ENCODE measurements around the gene TENM4.
"Not testable (repeated sequence)": the region's sequence is repeated elsewhere in the genome, so short reads cannot be mapped to it uniquely, and the experiment has no call there.

Gene TENM4

DNA sequence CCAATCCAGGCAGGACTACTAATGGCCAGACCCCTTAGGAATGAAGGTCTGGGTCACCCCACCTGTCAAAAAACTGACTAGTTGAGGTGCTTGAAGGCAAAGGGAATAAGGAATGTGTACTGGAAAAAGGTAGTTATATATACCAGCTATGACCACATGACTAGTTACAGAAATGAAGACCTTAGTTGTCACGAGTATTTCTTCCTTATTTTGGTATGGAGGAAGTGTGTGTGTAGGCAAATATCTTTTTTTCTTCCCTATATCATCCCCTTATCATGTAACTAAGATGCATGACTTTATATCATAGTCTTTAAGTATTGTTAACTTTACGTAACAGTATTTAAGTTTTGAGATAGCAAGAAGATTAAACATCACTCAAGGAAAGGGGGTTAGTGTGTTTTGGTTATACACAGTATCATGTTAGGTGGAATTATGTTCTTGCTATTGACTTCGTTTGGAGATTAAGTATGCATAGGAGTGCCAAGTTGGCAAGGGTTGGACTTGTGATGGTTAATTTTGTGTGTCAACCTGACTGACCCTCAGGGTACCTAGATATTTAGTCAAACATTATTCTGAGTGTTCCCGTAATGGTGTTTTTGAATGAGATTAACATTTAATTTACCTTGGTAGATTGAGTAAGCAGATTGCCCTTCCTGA lies 828.0 kb downstream of the TENM4 start:
- TF ChIP-seq CSDC2 (CRISPR knock-in tag; IDR thresholded peaks at IDR 0.05) = no peak
- no peak for TF ChIP-seq OSR1 (CRISPR knock-in tag; IDR thresholded peaks at IDR 0.05)
- TF ChIP-seq ZFP3 (CRISPR knock-in tag; IDR thresholded peaks at IDR 0.05) = no peak
- no peak for TF ChIP-seq ZC3H10 (CRISPR knock-in tag; IDR thresholded peaks at IDR 0.05)
- TF ChIP-seq, protein P1, sequence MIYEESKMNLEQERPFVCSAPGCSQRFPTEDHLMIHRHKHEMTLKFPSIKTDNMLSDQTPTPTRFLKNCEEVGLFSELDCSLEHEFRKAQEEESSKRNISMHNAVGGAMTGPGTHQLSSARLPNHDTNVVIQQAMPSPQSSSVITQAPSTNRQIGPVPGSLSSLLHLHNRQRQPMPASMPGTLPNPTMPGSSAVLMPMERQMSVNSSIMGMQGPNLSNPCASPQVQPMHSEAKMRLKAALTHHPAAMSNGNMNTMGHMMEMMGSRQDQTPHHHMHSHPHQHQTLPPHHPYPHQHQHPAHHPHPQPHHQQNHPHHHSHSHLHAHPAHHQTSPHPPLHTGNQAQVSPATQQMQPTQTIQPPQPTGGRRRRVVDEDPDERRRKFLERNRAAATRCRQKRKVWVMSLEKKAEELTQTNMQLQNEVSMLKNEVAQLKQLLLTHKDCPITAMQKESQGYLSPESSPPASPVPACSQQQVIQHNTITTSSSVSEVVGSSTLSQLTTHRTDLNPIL (CRISPR knock-in tag; IDR thresholded peaks at IDR 0.05; ENCODE audit: low read depth) = no peak
- TF ChIP-seq, protein P2, sequence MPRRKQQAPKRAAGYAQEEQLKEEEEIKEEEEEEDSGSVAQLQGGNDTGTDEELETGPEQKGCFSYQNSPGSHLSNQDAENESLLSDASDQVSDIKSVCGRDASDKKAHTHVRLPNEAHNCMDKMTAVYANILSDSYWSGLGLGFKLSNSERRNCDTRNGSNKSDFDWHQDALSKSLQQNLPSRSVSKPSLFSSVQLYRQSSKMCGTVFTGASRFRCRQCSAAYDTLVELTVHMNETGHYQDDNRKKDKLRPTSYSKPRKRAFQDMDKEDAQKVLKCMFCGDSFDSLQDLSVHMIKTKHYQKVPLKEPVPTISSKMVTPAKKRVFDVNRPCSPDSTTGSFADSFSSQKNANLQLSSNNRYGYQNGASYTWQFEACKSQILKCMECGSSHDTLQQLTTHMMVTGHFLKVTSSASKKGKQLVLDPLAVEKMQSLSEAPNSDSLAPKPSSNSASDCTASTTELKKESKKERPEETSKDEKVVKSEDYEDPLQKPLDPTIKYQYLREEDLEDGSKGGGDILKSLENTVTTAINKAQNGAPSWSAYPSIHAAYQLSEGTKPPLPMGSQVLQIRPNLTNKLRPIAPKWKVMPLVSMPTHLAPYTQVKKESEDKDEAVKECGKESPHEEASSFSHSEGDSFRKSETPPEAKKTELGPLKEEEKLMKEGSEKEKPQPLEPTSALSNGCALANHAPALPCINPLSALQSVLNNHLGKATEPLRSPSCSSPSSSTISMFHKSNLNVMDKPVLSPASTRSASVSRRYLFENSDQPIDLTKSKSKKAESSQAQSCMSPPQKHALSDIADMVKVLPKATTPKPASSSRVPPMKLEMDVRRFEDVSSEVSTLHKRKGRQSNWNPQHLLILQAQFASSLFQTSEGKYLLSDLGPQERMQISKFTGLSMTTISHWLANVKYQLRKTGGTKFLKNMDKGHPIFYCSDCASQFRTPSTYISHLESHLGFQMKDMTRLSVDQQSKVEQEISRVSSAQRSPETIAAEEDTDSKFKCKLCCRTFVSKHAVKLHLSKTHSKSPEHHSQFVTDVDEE (CRISPR knock-in tag; IDR thresholded peaks at IDR 0.05) = no peak
- TF ChIP-seq ZNF70 (CRISPR knock-in tag; IDR thresholded peaks at IDR 0.05) = no peak
- no peak for TF ChIP-seq ESRRG (CRISPR knock-in tag; IDR thresholded peaks at IDR 0.05)
- TF ChIP-seq, protein P3, sequence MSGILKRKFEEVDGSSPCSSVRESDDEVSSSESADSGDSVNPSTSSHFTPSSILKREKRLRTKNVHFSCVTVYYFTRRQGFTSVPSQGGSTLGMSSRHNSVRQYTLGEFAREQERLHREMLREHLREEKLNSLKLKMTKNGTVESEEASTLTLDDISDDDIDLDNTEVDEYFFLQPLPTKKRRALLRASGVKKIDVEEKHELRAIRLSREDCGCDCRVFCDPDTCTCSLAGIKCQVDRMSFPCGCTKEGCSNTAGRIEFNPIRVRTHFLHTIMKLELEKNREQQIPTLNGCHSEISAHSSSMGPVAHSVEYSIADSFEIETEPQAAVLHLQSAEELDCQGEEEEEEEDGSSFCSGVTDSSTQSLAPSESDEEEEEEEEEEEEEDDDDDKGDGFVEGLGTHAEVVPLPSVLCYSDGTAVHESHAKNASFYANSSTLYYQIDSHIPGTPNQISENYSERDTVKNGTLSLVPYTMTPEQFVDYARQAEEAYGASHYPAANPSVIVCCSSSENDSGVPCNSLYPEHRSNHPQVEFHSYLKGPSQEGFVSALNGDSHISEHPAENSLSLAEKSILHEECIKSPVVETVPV (CRISPR knock-in tag; IDR thresholded peaks at IDR 0.05) = no peak
- no peak for TF ChIP-seq TCF4 (CRISPR knock-in tag; IDR thresholded peaks at IDR 0.05; ENCODE audit: borderline replicate concordance)
- TF ChIP-seq, protein P4, sequence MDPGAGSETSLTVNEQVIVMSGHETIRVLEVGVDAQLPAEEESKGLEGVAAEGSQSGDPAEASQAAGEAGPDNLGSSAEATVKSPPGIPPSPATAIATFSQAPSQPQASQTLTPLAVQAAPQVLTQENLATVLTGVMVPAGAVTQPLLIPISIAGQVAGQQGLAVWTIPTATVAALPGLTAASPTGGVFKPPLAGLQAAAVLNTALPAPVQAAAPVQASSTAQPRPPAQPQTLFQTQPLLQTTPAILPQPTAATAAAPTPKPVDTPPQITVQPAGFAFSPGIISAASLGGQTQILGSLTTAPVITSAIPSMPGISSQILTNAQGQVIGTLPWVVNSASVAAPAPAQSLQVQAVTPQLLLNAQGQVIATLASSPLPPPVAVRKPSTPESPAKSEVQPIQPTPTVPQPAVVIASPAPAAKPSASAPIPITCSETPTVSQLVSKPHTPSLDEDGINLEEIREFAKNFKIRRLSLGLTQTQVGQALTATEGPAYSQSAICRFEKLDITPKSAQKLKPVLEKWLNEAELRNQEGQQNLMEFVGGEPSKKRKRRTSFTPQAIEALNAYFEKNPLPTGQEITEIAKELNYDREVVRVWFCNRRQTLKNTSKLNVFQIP (CRISPR knock-in tag; IDR thresholded peaks at IDR 0.05; ENCODE audit: borderline replicate concordance, low read depth) = no peak
- no peak for ATAC-seq

DNA sequence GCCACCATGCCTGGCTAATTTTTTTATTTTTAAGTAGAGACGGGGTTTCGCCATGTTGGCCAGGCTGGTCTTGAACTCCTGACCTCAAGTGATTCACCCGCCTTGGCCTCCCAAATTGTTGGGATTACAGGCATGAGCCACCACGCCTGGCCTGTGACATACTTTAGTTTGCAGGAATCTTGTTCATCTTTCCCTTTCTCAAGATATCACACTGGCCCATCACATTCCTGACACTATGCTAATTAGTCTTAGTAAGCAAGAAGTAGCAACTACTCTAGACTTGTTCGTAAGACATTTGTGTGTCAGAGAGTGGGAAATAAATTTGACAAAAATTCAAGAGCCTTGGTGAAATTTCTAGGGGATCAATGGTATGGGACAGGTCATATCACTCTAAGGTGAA lies 831.5 kb downstream of the TENM4 start:
- not testable (repeated sequence) for ATAC-seq

DNA sequence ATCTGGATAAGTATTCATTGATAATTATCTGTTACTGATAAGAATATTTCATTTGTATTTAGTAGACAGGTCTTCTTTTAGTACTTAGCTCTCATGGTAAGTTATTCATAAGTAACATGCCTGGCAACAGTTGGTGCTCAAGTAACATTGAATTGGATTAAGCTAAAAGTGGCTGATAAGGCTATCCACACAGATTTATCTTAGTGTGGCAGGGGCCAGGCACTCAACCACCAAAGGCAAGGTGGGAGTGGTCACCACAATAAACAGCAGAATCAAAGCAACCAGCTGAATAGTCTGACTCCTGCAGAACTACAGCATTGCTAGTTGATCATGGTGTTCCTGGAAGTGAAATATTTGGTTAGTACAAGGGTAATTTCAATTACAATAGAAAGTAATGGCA lies 833.1 kb downstream of the TENM4 start:
- TF ChIP-seq GLIS3 (CRISPR knock-in tag; IDR thresholded peaks at IDR 0.05) = no peak
- TF ChIP-seq RARB (CRISPR knock-in tag; IDR thresholded peaks at IDR 0.05) = no peak
- no peak for TF ChIP-seq ZNF565 (CRISPR knock-in tag; conservative IDR thresholded peaks at IDR 0.05; ENCODE audit: low read depth)
- no peak for TF ChIP-seq ZFP30 (CRISPR knock-in tag; IDR thresholded peaks at IDR 0.05)
- no peak for TF ChIP-seq PPARA (CRISPR knock-in tag; IDR thresholded peaks at IDR 0.05; ENCODE audit: borderline replicate concordance)
- no peak for TF ChIP-seq TOX (CRISPR knock-in tag; IDR thresholded peaks at IDR 0.05; ENCODE audit: borderline replicate concordance)
- TF ChIP-seq, protein P1 (CRISPR knock-in tag; IDR thresholded peaks at IDR 0.05; ENCODE audit: low read depth) = no peak
- TF ChIP-seq, protein P5, sequence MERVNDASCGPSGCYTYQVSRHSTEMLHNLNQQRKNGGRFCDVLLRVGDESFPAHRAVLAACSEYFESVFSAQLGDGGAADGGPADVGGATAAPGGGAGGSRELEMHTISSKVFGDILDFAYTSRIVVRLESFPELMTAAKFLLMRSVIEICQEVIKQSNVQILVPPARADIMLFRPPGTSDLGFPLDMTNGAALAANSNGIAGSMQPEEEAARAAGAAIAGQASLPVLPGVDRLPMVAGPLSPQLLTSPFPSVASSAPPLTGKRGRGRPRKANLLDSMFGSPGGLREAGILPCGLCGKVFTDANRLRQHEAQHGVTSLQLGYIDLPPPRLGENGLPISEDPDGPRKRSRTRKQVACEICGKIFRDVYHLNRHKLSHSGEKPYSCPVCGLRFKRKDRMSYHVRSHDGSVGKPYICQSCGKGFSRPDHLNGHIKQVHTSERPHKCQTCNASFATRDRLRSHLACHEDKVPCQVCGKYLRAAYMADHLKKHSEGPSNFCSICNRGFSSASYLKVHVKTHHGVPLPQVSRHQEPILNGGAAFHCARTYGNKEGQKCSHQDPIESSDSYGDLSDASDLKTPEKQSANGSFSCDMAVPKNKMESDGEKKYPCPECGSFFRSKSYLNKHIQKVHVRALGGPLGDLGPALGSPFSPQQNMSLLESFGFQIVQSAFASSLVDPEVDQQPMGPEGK (CRISPR knock-in tag; IDR thresholded peaks at IDR 0.05; ENCODE audit: borderline replicate concordance) = no peak
- no peak for TF ChIP-seq SNAI2 (CRISPR knock-in tag; IDR thresholded peaks at IDR 0.05)
- TF ChIP-seq ZFP3 (CRISPR knock-in tag; IDR thresholded peaks at IDR 0.05) = no peak
- TF ChIP-seq TCF4 (CRISPR knock-in tag; IDR thresholded peaks at IDR 0.05; ENCODE audit: borderline replicate concordance) = no peak
- no peak for TF ChIP-seq CSDC2 (CRISPR knock-in tag; IDR thresholded peaks at IDR 0.05)
- TF ChIP-seq ZNF8 (CRISPR knock-in tag; IDR thresholded peaks at IDR 0.05) = no peak
- TF ChIP-seq, protein P2 (CRISPR knock-in tag; IDR thresholded peaks at IDR 0.05) = no peak
- TF ChIP-seq ZNF70 (CRISPR knock-in tag; IDR thresholded peaks at IDR 0.05) = no peak
- no peak for TF ChIP-seq ISL1 (CRISPR knock-in tag; IDR thresholded peaks at IDR 0.05)
- no peak for TF ChIP-seq ZC3H10 (CRISPR knock-in tag; IDR thresholded peaks at IDR 0.05)
- no peak for ATAC-seq
